K562 (cell line): ENCODE measurements around the gene IL27RA. TPM values are rescaled to one million over a fixed set of nuclear protein-coding genes. Genes with fewer than 3 reads are reported as not detected.

Experiments
- FOXJ3 ChIP-seq: sonication (generic); formaldehyde crosslinking; IDR thresholded peaks from 2 replicates; pipeline ENCODE4 v1.4.0; 2020; ENCODE audit warnings: mild to moderate bottlenecking, missing genetic modification reagents
- HNRNPUL1 ChIP-seq: fragments of 200-400 bp; formaldehyde crosslinking; IDR thresholded peaks from 2 replicates; pipeline ENCODE4 v1.6.1; 2017; ENCODE audit warnings: low read length
- LCOR ChIP-seq: sonication (generic); formaldehyde crosslinking; IDR thresholded peaks from 2 replicates; pipeline ENCODE4 v1.8.0; 2022; ENCODE audit warnings: mild to moderate bottlenecking, missing genetic modification reagents
- NFRKB ChIP-seq: fragments of 450-650 bp; IDR thresholded peaks from 2 replicates; pipeline ENCODE4 v1.6.1; 2016; ENCODE audit warnings: low read depth
- NONO ChIP-seq, 2 experiments: fragments of 200-400 bp in 1 of 2; fragments of 450-650 bp in 1 of 2; formaldehyde crosslinking in 1 of 2; IDR thresholded peaks; 2 replicates each; pipeline ENCODE4 v1.6.1; 2017; ENCODE audit warnings: low read depth in 2 of 2, mild to moderate bottlenecking in 2 of 2, moderate library complexity in 2 of 2, low read length in 1 of 2
- PRMT5 ChIP-seq: sonication (generic); formaldehyde crosslinking; IDR thresholded peaks from 2 replicates; pipeline ENCODE4 v1.5.0; 2020; ENCODE audit warnings: missing genetic modification reagents
- RAD21 ChIP-seq, 2 experiments: fragments of 250-450 bp in 1 of 2; fragments of 450-650 bp in 1 of 2; sonication (Bioruptor Pico) in 1 of 2; formaldehyde crosslinking in 1 of 2; IDR thresholded peaks in 1 of 2; conservative IDR thresholded peaks in 1 of 2; 2 replicates each; pipeline versions ENCODE4 v1.4.0 to v1.8.0; 2020 to 2022; ENCODE audit warnings: mild to moderate bottlenecking in 2 of 2, moderate library complexity in 1 of 2
- RBBP5 ChIP-seq: fragments of 200-600 bp; sonication (generic); IDR thresholded peaks from 2 replicates; pipeline ENCODE4 v1.6.1; 2012; ENCODE audit warnings: borderline replicate concordance, mild to moderate bottlenecking, low read length, control low read depth, inconsistent platforms; ENCODE audit not compliant: insufficient read depth, poor library complexity, severe bottlenecking
- RBM34 ChIP-seq: fragments of 200-400 bp; formaldehyde crosslinking; IDR thresholded peaks from 2 replicates; pipeline ENCODE4 v1.6.1; 2018; ENCODE audit warnings: low read length, borderline replicate concordance; ENCODE audit not compliant: insufficient read depth
- RFX1 ChIP-seq: fragments of 450-650 bp; IDR thresholded peaks from 2 replicates; pipeline ENCODE4 v1.6.1; 2016; ENCODE audit warnings: mild to moderate bottlenecking, moderate library complexity
- RFX7 ChIP-seq: fragments of 250-450 bp; sonication (Bioruptor Pico); IDR thresholded peaks from 2 replicates; pipeline ENCODE4 v1.5.1; 2021; ENCODE audit warnings: mild to moderate bottlenecking
- SIN3A ChIP-seq, 2 experiments: fragments of 150-350 bp in 1 of 2; IDR thresholded peaks; 2 replicates each; pipeline ENCODE4 v1.6.1; 2011 to 2016; ENCODE audit warnings: borderline replicate concordance in 2 of 2, low read depth in 2 of 2, low read length in 2 of 2, mild to moderate bottlenecking in 2 of 2, moderate library complexity in 2 of 2; ENCODE audit not compliant: control insufficient read depth in 1 of 2
- SMARCA4 ChIP-seq: fragments of 450-650 bp; IDR thresholded peaks from 2 replicates; pipeline ENCODE4 v1.6.1; 2016
- SP1 ChIP-seq: sonication (generic); formaldehyde crosslinking; IDR thresholded peaks from 2 replicates; pipeline ENCODE4 v1.8.1; 2022; ENCODE audit warnings: mild to moderate bottlenecking, missing genetic modification reagents
- SRF ChIP-seq, 2 experiments: fragments of 250-450, 450-650 bp in 1 of 2; sonication (Bioruptor Pico) in 1 of 2; sonication (generic) in 1 of 2; formaldehyde crosslinking; IDR thresholded peaks; 2 replicates each; pipeline versions ENCODE4 v1.5.0 to v1.5.1; 2020 to 2022; ENCODE audit warnings: mild to moderate bottlenecking in 1 of 2, missing genetic modification reagents in 1 of 2
- TSC22D4 ChIP-seq: fragments of 450-650 bp; IDR thresholded peaks from 2 replicates; pipeline ENCODE4 v1.6.1; 2016; ENCODE audit warnings: missing genetic modification characterization, missing biosample characterization, control low read depth
- ZNF707 ChIP-seq: fragments of 250-450 bp; sonication (Bioruptor Pico); conservative IDR thresholded peaks from 2 replicates; pipeline ENCODE4 v1.8.0; 2022; ENCODE audit warnings: inconsistent platforms, mild to moderate bottlenecking, moderate library complexity
- ZNF764 ChIP-seq: fragments of 250-450 bp; sonication (Bioruptor Pico); IDR thresholded peaks from 2 replicates; pipeline ENCODE4 v1.4.0; 2020; ENCODE audit warnings: low read depth, mild to moderate bottlenecking, moderate library complexity
- polyA plus RNA-seq, 8 experiments: library from polyadenylated mRNA; depleted of rRNA in 4 of 8; stranded (reverse) in 5 of 8; unstranded in 3 of 8; fragments of >200 nt; fragmentation: Nextera tagmentation in 2 of 8; fragmentation: Illumina TruSeq in 1 of 8; extraction: Ambion mirVana in 2 of 8; extraction: Trizol in 1 of 8; gene quantifications; 2 replicates each; pipeline versions ENCODE4 v1.2.1 to v1.2.3, GENCODE V29; 2011 to 2014; ENCODE audit warnings: inconsistent platforms in 1 of 8, missing spikeins in 1 of 8
- total RNA-seq, 7 experiments: library from RNA; depleted of rRNA in 6 of 7; stranded (reverse); fragments of >200 nt in 6 of 7; fragmentation: Illumina TruSeq in 2 of 7; extraction: Trizol in 2 of 7; gene quantifications; 2 replicates each; pipeline versions ENCODE4 v1.2.1 to v1.2.3, GENCODE V29; 2011 to 2021; ENCODE audit warnings: low replicate concordance in 1 of 7
- TF ChIP-seq, protein P1 (sequence below), 2 experiments: fragments of 450-650 bp; conservative IDR thresholded peaks; 2 replicates each; pipeline ENCODE4 v1.6.1; 2017; ENCODE audit warnings: mild to moderate bottlenecking in 2 of 2, moderate library complexity in 2 of 2

The IL27RA gene
- total and polyA plus RNA-seq, 9 of the 15 experiments (the other 6 are each of a cell fraction or from before 2014, with no cell fraction given): 1.9 to 15.9 (median 12.0) TPM

DNA sequence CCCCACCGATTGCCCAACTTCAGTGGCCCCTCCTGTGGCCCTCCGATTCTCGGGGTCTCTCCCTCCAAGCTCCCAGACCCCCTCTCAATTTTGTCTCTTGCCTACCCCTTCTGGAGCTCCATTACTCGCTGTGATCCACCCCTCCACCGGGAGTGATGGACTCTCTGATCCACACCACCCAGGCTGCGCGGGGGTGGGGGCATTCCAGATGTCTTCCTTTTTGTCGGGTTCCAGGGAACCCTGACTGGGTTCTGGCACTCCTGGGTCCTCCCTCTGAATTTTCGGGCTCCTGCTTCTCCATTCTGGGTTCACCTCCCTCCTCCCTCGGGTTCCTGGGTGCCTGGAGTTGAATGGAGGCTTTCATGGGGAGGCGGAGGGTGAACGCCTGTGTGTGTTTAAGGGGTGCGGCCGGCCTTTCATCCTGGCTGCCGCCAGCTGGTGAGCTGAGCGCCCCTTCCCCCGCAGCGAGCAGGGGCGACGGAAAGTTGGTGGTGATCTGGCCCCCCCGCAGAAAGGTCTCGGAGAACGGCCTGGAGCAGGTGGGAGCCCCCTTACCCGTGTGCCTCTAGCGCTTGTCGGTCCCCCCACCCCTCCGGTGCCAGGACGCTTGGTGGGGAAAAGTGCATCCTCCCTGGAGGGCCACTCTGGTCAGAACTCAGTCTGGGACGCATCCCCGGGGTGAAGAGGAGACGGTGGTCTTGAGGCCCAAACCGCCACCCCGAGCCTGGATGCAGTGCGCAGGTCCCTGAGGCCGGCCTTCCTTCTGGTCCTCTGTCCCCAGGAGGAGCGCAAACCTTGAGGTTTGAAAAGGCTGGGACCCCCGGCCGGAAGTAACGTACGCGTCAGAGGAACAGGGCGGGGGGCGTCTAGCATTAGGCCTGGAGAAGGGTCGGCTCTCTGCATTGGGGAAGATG lies 42.6 kb downstream of the IL27RA start (continued):
- TF ChIP-seq NONO (IDR thresholded peaks at IDR 0.05; ENCODE audit: low read depth in 2 of 2, low read length in 1 of 2) (no peak), SIN3A (IDR thresholded peaks at IDR 0.05; ENCODE audit: borderline replicate concordance in 2 of 2, control insufficient read depth in 1 of 2, low read depth in 2 of 2, low read length in 2 of 2) (peak in 1 of 2 experiments; percentile 21; a peak in 1 of 4 replicates), SP1 (CRISPR knock-in tag) (no peak; the same call in 1 of the 2 replicates), FOXJ3 (CRISPR knock-in tag) (no peak), TSC22D4 (tag) (no peak), RAD21 (CRISPR knock-in tag; conservative IDR thresholded peaks at IDR 0.05 in 1 of 2, IDR thresholded peaks at IDR 0.05 in 1 of 2) (no peak), SRF (CRISPR knock-in tag; IDR thresholded peaks at IDR 0.05) (peak in 1 of 2 experiments; percentile 52; a peak in 1 of 4 replicates), HNRNPUL1 (no peak), ZNF764 (no peak), SMARCA4 (no peak), PRMT5 (no peak), ZNF707 (CRISPR knock-in tag) (no peak), RBBP5 (peak; percentile 36), RFX1 (no peak), LCOR (CRISPR knock-in tag) (0 out of 2 replicates have a peak, but pooled peaks have one; percentile 18), RFX7 (CRISPR knock-in tag) (no peak), RBM34 (no peak), NFRKB (no peak)
- TF ChIP-seq, protein P1, sequence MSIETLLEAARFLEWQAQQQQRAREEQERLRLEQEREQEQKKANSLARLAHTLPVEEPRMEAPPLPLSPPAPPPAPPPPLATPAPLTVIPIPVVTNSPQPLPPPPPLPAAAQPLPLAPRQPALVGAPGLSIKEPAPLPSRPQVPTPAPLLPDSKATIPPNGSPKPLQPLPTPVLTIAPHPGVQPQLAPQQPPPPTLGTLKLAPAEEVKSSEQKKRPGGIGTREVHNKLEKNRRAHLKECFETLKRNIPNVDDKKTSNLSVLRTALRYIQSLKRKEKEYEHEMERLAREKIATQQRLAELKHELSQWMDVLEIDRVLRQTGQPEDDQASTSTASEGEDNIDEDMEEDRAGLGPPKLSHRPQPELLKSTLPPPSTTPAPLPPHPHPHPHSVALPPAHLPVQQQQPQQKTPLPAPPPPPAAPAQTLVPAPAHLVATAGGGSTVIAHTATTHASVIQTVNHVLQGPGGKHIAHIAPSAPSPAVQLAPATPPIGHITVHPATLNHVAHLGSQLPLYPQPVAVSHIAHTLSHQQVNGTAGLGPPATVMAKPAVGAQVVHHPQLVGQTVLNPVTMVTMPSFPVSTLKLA (conservative IDR thresholded peaks at IDR 0.05): 0 out of 4 replicates have a peak, but pooled peaks of 1 of the 2 experiments have one; percentile 29
- TF ChIP-seq, all 486 proteins: peak for 28
